GM19463 (cell line): ENCODE results near the gene PSMB7.

Experiments used
- ATAC-seq: cut with Tn5 transposase; IDR thresholded peaks from one replicate; pipeline ENCODE4 v1.9.1; 2021; ENCODE audit warnings: mild to moderate bottlenecking, moderate library complexity; ENCODE audit not compliant: unreplicated experiment

The PSMB7 gene

DNA sequence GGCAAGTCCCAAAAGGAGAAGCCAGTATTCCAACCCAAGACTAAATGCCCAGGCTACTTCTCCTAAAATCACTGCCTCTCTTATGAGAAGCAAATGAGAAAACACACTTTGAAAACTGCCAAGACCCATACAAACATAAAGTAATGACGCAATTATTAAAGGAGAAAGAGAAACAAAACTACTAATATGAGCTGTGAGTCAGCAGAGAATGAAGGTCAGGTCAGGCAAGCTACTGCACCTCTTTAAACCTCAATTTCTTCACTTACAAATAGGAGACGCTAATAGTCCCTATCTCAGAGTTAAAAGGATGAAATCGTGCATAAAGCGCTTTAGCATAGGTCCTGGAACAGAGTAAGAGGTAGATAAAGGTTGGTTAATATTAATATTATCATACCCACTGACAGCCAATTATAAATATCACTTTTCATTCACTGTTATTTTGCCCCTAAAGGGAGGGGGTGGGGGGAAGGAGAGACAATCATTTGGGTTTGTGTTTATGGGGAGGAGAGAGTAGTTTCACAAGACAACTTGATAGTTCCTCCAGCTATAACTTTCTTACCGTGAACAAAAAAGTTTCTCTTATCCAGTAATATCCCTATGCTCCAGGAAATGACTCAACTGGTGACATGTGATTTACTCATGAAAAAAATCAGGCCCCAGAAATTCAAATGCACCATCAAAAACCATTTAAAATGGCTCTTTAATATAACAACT, 3.6 kb downstream of the PSMB7 start:
- ATAC-seq: no peak

GRCh38 chr9:124410321-124410913, 4.8 kb downstream of the PSMB7 start:
- no peak for ATAC-seq

DNA sequence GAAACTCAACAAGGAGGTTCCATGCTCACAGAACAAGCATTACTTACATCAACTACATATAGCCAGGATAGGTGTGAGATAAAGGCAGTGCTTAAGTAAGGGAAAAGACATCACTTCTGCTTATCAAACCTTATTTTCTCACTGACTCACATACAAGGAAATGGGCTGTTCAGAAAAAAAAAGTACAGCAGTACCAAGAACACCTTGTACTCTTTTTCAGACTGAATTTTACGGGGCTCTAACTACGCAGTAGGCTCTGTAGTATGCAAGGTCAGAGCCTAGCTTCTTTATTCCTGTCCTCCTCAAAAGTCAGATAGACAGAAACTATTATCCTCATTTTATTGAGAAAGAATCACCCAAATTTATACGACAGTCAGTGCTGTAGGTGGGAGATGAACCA, 5.8 kb downstream of the PSMB7 start:
- ATAC-seq: no peak

GRCh38 chr9:124403246-124403645, 12.0 kb downstream of the PSMB7 start:
- no peak for ATAC-seq

DNA sequence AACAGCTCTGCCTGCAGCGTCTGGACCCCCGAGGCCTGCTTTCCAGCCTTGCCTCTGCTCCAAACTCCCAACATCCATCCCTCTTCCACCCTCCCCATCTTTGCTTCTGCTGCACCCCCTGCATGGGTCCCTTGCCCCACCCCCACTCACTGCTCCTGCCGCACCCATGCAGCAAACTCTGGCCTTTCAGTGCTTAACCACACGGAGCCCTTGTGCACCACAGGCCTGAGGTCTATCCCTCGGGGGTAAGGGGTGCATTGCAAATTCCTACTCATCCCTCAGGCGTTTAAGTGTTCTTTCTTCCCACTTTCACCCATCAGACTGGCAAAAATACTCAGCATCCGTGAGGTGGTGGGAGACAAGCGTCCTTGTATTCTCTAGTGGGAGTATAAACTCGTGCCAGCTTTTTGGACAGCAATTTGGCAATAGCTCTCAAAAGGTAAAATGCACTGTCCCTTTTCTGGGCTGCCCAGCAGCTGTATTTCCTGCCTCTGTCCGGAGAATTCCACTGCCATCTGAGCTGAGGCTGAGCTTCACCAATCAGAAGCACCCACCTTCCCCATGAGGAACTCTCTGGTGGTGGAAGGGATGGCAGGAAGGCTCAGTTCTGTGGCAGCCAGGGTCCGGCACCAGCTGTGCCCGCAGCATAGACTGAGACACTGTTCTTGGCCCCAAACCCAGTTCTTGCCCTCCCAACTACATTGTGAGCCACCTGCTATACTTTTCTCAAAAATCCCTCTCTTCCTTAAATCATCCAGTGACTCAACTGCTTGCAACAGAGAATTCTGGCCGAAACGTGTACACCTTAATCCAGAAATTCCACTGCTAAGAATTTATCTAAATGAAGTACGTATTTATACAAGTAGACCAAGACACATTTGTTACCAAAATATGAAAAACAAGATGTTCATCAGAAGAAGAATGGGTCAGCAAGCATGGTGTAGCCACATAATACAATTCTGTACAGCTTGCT, 15.0 kb downstream of the PSMB7 start:
- ATAC-seq: no peak

GRCh38 chr9:124399323-124399967, 15.8 kb downstream of the PSMB7 start:
- ATAC-seq: no peak

DNA sequence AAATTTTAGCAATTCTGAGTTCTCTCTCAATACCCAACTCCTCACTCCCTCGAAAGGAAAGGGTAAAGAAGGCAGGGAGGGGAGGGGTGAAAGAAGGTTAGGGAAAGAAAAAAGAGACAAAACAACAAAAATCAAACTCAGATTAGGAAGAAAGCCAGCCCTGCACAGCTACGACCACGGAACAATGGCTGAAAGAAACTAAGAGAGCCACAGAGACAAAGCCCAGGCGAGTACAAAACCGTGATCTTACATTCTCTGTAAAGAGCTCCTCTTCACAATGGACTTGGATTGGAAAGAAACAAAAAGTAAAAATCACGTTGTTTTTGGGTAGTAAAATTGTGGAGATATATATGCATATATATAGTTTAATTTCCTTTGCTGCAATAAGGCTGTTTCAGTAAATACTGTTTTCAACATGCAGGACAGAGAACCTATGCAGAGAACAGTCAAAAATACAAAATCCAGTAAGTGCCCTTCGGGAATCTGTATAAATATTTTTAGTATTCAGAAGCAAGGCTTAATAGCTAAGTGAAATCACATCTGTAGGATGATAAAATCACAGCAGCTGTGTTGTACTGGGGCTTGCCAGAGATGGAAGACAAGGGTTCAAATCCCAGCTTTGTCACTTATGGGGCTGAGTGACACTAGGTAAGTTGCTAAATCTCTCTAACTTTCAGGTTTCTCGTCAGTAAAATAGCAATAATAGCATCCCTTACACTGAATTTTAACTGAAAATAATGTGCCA, 16.9 kb downstream of the PSMB7 start:
- no peak for ATAC-seq

DNA sequence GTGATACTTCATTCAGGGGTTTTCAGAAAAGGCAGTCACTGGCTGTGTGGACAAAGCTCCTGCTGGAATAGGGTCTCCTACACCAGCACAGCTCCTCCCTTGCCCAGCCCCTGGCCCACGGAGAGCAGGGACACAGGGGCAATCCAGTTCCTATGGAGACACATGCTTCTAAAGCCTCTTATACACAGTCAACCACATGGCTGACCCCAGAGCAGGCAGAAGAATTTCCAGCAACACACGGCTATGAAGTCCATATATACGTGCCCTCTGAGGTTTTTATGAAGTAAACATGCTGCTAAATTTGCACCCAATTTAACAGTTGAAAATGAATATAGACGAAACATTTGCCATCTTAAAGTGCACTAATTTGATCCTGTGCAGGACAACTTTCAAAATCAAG, 19.4 kb downstream of the PSMB7 start:
- no peak for ATAC-seq

DNA sequence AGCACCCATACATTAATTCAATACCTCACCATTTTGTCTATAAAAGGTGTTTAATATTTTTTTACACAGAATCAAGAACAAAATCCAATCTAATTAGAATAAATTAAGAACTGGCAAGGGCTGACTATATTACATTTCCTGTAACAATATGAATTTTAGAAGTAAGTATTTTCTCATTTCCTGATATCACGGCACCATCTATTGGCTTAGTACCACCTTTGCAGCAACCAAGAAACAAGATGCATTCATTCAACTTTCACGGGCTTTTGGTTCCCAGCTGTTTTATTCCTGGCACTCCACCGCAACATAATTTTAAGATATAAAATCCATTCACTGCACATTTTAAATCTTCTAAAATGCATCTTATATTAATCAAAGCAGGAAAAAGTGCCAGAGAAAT, 20.6 kb downstream of the PSMB7 start:
- no peak for ATAC-seq

GRCh38 chr9:124394167-124394566, 21.1 kb downstream of the PSMB7 start:
- no peak for ATAC-seq

DNA sequence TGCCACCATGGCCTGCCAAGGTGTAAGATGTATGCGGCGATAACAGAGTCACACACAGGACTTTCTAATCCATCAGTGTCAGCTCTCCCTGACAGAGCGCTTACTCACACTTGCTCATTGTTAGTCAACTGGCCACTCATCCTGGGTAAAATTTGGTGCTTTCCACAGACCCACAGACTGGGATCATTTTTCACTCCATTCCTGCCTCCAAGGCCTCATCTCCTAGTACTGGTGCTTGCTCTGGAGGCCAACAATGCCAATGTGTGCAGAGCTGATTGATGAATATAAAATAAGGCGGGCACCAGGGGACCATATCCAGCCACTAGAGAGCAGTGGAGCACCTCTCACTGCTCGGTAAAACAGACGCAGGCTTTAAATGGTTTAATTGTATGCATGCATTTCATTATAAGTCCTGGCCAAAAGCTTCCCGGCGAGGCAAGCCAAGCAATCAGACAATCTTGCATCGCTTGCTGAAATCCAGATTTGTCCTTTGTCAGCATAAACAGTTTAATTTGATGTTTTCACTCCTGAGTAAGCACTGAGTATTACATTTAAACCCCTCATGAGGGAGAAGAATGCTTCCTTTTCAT, 22.3 kb downstream of the PSMB7 start:
- no peak for ATAC-seq

GRCh38 chr9:124392254-124392870, 22.9 kb downstream of the PSMB7 start:
- ATAC-seq: no peak

GRCh38 chr9:124390794-124391658, 24.2 kb downstream of the PSMB7 start:
- no peak for ATAC-seq

DNA sequence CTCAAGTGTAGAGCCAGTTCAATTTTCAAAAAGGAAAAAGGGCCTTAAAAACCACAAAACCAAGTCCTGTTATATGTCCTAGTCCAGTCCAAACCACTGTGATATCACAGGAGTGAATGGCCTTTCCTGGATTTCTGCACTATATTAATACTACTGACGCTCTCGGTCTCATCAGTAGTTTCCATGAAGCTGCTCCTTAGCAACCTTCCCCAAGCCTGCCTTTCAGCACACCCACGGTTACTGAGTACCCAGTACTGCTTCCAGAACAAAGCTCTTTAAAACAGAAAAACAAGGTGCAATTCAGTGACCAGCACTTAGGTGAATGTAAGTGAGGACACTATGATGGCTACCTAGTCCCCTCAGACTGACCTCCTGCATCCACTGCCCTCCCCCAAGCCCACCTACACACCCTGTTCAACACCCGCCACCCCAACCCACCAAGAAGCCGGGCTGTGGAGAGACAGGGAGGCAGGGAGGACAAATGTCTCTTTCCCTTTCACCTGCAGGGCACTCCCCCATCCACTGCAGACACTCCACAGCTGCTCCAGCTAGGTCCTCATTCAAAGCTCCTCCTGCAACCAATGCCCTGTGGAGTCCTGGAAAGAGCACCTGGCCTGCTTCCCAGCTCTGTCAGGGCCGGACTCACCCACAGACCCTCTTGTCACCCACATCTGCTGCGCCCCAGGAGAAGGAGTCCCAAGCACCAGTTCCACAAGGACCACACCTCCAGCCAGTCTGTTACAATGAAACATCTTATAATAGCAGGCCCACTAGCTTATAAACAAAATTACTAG, 25.9 kb downstream of the PSMB7 start:
- ATAC-seq: no peak

DNA sequence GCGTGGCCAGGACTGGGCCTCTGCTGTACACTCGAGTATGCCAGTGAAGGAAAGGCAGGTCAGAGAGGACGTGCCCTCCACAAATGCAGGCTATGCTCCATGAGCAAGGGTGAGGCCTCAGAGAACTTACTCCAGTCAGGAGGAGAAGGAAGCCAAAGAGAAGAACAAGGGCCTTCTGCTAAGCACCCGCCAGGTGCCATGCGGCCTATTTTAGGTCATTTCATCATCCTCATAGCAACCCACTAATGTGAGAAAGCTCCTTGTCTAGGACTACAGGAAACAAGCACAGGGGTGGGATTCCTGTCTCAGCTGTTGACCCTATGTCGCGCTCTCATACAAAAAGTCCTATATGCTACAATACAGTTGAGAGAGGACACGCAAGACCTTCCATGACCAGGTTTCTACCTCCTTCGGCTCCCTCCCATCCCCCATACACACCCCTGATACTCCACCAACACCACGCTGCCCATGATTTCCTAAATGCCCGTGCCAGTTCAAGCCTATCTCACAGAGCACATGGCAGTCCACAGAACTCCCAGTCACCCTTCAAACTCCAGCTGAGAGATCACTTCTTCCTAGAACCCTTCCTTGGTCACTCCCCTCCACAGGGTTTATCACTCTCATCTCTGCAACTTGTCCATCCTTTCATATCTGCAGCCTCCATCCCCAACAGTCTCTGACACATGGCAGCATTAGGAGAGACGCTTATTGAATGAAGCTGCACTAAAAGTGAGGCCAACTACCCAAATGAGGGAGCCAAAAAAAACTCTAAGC, 26.8 kb downstream of the PSMB7 start:
- no peak for ATAC-seq

DNA sequence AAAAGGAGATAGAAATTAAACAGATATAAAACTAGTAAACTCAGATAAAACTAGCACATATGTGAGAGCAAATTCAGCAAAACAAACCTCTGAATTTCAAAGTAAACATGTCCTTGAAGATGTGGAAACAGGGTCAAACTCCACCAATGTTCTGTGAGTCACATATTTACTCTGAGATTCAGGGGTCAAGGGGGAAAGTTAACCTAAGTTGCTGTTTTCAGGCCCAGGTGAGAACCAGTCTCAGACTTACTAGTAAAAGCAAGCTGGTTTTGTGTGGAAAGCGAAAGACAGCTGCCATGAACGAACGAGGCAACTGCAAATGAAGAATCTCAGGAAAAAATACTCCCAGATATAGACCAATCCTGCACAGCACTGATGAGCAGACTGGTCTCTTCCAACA, 29.0 kb downstream of the PSMB7 start:
- no peak for ATAC-seq

DNA sequence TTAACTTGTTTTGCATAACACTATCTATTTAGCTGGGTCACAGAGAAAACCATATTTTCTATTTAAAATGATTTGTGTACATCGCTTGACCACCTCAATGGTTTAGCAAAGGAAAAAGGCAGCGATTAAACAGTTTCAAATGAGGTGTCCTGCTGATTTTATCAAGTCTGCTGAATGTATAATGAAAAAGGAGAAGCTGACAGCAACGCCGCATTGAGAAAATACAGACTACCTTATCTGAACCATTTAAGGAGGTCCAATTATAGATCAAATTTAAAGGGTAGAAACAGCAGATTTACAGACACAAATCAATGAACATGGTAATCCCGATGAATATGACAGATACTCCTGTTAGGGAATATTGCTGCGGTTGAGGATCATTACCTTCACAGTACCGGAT, 29.6 kb downstream of the PSMB7 start:
- ATAC-seq: no peak
